Measurements from ENCODE around the gene SDR9C7.

DNA sequence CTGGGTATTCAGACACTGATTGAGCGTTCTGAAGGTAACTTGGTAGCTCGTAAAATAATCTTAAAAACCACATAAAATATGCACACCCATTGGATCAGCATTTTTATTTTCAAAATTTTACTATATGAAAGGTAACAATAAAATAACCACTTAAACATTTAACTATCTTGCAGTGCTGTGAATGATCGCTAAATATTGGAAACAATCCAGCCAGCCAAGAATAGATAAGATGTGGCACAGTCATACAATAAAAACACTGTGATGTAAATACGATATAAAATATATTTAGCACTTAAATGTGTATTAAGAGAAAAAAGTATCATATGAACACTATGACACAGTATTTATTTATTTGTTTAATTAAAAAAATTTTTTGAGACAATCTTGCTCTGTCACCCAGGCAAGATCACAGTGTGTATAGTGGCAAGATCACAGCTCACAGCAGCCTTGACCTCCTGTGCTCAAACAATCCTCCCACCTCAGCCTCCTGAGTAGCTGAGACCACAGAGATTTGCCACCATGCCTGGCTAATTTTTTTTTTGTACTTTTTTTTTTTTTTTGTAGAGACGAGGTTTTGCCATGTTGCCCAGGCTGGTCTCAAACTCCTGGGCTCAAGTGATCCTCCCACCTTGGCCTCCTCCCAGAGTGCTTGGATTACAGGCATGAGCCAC lies 39.4 kb downstream of the SDR9C7 start:
- TF ChIP-seq CTCF (IDR thresholded peaks at IDR 0.05) (no peak), POLR2A (IDR thresholded peaks at IDR 0.05) (no peak)
